HG02938 (cell line): Measurements from ENCODE around the gene ACTR2.

Experiments used
- ATAC-seq: cut with Tn5 transposase; IDR thresholded peaks from one replicate; pipeline ENCODE4 v1.9.1; 2021; ENCODE audit warnings: mild to moderate bottlenecking, moderate library complexity; ENCODE audit not compliant: unreplicated experiment

Gene ACTR2

DNA sequence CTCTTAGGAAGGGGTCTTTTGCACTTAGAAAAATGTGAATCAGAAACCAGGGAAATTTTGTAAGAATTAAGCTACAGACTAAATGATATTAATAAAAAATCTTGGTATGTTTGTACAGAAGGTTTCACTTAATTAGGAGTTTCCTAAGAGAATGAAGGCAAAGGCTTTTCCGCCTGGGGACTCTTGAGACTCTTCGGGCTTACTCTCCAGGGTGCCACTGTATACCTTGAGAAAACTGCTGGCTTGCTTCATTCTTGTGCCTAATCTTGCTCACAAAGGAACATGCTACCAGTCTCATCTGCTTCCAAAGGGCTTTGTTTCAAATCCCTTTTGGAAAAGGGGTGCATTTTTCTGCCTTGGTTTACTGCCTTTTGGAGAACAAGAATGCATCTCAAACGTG is 49.5 kb downstream of the ACTR2 start:
- ATAC-seq = no peak

DNA sequence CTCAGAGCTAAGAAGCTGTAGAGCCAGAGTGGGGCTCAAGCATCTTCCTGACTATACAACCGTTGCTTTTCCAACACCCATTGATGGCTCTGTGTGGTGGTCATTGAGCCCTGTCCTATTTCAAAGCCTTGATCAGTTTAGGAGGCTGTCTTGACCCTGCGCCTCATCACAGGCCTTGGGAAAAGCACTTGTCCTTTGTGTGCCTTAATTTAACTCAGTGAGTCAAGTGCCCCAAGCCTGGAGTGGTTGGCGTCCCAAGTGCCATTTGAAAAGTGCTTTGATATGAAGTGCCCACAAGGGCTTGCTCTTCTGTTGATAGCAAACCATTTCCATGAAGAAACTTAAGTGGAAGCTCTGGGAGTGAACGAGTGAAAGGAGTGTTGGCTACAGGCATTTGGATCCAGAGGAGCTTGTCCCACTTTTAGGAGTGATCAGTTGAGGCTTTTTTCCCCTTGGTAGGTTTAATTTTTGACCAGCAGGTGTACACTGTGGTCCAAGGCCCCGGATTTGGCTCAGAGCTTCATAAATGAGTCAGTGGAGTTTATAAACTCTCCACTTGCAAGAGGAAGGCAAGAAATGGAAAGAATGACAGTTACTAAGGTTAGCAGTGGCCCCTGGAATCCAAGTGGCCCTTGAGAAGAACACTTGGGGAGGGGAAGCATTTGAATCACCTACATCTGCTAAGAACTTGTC is 50.3 kb downstream of the ACTR2 start:
- ATAC-seq = no peak

DNA sequence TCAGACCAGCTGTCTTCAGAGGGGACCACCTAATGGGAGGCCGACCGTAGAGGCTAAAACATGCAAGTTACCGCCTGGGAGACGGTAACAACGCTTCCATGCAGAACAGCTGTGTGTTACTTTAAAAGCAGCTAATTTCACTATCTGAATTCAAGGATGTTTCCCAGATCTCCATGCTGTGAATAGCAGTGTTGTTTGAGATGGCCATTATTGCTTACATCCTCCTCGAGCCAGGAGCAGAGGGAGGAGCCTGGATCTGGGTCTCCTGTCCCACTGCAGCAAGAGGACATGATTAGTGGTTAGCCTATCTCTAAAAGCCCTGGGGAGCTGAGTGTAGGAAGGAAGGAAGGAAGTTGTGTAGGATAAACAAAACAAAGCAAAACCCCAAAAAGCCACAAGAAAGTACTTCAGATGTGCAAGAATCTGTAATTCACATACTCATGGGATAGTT is 50.9 kb downstream of the ACTR2 start:
- no peak for ATAC-seq

DNA sequence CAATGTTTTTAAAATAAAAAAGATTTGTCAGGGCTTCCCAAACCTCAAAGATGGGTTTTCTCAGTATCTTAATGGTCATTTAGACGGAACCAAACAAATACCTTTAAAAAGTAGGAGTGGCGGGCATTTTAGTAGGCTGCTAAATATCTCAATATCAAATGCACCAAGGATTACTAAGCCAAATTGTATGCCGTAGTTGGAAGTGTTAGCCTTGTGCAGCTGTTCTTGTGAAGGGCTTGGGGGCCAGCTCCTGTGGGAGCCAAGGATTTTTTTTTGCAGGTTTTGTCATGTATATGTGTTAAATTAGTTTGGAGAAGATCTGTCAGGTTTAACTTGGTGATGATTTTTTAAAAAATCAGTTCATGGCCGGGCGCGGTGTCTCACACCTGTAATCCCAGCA is 52.1 kb downstream of the ACTR2 start:
- ATAC-seq = no peak

DNA sequence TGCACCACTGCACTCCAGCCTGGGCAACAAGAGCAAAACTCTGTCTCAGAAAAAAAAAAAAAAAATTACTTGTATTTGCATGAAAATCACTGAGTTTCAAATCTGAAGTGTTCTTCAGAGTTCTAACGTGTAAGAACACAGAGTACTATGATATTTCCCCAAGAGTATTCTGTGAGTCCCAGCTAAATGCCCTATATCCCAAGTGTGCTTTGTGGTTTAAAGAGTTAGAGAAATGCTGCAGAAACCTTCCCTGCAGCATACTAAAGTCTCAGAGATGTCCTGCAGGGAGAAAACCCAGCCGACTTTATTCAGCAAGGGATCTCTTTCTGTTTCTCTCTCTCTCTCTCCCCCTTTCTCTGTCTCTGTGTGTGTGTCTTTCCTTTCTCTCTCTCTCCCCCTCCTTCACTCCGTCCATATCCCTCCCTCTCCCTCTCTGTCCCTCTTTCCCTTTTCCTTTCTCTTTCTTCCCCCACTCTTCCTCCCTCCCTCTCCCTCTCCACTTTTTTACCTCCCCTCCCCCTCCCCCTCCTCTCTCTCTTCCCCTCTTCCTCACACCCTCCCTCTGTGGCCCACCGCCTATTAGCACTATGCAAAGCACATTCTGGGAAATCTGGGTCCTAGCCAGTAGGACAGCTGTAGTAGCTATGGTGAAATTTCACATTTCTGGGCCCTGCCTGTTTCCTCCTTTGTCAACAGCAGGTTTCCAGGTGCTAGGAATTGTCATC is 54.2 kb downstream of the ACTR2 start:
- ATAC-seq = no peak

DNA sequence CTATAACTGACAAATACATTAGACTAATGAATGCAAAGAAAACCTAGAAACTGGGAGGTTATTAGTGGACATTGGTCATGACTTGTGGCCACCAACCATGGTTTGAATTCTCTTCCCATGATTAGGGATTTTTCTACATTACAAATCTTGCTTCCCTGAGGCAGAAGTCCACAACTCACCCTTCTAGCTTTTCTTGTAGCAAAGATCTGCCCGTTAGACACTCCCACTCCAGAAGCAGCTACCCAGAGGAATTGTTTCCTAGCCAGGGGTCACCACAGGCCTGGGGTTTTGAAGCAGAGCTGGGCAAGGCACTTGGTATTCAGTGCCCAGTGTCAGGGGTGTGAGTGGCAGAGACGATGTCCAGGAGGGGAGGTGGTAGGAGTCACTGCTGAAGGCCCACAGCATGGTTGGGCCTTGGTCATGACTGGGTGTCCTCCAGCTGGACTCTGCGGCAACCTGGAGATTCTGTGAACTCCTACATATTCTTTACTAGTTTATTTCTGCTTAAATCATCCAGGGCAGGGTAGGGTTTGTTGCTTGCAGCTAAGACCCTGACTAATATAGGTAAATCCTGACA is 54.9 kb downstream of the ACTR2 start:
- no peak for ATAC-seq

DNA sequence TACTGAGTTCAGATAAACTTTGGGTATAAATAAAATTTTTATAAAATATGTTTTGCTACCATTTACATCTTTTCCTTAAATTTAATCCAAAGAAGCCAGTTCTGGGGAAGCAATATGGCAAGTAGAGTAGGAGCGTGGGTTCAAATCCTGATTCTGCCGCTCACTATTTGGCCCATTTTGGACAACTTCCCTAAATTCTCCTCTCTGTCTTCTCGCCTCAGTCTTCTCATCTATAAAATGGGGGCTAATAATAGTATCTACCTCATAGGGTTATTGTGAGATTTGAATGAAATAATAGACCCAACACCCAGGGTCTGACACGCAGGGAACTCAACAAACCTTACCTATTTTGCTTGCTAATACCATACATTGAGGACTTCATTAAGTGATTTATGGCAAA is 59.7 kb downstream of the ACTR2 start:
- no peak for ATAC-seq

DNA sequence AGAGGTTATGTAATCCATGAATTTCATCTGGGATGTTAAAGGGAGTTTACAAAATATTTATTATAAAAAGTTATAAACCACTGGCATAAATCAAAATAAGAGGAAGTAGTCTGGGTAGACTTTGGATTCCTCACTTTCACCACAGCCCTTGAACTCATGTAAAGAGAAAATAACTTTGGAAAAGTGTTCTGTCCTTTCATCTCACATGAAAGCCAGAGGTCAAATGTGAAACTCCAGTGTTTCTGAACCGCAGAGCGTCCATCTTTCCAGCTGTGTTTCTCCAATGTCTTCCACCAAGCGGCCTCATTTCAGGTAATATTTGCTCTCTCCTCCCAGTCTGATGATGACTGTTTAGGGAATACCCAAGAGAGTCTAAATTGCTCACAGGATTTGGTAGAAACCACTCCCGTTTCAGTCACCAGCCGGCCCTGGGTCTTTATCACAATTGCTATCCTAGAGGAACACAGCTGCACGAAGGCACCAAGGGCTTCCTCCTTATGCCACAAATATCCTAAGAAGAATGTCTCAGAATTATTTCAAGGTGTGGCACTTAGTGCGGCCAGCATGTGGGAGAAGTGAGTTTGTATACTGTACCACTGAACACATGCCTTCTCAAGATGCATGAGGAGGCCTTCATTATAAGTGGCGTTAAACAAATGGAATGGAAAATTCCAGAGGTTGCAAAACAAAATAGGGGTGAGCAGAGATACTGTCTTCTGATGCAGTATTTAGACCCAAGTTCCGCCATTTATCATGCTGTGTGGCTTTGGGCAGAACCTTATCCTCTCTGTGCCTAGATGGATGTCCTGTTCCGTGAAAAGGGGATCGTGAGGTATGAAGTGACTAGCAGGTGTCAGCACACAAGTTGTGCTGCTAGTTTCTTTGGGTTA is 63.8 kb downstream of the ACTR2 start:
- ATAC-seq = no peak

DNA sequence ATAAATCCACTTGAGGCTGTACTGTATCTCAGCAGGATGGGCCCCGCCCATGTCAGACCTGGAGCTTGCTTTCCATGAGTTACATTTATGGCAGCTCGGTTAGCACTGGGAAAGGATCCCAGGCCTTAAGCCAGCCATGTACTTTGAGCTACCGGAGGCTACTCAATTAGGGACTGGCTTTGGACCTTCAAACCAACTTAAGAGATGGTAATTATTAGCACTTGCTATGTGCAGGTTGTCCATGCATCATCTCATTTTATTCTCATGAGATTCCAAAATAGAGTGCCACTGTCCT is 64.4 kb downstream of the ACTR2 start:
- no peak for ATAC-seq

DNA sequence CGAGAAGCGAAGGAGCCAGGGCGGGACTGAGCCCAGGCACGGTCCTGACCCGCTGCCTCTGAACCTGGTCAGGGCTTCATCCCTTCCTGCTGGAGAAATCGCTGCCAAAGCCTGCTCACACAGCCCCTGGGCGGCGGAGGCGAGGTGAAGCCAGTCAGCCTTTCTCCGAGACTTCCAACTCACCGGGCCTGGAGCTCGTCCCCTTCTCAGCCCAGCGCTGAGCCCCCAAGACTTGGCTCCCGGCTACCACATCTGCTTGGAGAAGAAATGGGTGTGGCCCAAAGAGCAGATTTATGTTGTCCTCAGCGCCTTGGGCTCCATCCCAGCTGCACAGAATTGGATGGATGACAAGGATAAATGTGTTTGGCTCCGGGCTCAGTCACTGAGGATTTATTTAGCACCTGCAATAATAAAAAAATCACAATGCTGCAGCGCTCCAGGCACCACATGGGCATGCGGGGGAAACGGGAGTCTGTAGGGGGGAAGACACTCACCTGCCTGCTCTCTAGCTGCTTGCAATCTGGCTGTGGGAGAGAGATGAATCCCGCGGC is 64.9 kb downstream of the ACTR2 start:
- no peak for ATAC-seq

DNA sequence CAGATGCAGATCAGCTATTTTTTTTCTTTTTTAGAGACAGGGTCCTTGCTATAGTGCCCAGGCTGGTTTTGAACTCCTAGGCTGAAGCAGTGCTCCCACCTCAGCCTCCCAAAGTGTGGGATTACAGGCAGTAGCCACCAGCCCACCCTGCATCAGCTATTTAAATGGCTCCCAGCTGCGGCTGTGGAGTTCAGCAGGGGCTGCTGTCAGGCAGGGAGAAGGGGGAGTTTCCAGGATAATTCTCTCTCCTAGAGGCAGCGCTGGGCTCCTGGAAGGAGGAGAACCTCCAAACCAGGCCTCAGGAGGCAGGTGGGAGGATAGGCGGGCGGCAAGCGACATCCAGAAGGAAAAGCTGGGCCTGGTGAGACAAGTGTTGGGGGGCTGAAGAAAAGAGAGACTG is 65.7 kb downstream of the ACTR2 start:
- ATAC-seq = no peak

DNA sequence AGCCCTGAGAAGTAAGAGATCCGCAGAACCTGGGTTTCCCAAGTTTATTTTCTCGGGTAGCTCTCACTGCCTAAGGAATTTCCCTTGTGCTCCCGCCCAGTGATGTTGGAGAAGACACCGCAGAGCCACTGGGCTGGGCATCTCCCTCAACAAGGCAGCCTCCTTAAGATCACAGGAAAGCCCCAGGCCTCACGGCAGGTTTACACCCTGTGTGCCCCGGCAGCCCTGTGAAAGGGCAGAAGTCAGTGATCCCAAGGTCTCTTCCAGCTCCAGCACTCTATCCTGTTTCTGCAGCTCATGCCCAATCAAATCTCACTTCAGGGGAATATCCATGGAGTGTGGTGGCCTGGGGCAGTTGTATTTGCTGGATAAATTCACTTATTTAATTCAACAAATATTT is 66.5 kb downstream of the ACTR2 start:
- ATAC-seq = no peak

DNA sequence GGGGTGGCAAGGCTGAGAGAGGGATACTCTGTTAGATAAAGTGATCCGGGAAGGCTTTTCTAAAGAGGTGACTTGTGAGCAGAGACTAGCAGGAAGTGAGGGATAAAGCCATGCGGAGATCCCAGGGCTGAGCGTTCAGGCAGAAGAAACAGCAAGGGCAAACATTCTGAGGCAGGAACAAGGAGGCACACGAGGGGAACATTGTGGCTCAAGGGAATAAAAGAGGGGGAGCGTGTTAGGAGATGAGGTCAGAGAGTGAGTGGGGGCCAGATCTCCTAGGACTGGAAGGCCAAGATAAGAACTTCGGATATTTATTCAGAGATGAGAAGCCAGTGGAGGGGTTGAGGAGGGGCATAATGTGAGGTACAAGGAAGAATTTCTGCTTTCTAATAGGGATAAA is 67.1 kb downstream of the ACTR2 start:
- ATAC-seq = no peak

DNA sequence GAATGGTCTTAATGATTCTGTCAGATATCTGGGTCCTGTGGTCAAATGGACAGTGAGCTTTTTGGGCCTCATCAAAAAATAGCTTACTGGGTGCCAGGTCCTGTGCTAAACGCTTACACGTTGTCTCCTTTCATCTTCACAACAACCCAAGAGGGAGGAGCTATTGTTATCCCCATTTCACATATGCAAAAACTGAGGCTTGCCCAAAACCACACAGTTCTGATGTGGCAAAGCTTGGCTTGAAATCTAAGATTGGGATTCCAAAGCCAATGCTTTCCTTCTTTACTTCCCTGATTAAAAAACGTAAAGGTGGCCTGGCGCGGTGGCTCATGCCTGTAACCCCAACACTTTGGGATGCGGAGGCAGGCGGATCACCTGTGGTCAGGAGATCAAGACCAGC is 69.3 kb downstream of the ACTR2 start:
- ATAC-seq = no peak

DNA sequence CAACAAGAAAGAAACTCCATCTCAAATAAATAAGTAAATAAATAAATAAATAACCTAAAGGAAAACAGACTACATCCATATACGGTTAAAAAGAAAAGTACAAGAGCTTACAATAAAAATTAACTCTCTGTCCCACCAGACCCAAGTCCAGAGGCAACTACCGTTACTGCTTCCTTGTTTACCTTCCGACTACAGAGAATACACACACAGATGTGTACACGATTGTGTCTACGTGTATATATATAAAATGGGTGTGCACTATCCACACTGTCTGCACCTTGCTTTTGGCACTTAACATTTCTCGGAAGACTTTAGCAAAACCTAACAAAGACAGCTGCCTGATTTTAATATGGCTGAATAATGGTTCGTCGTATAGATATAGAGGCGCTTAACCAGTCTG is 69.9 kb downstream of the ACTR2 start:
- ATAC-seq = no peak

DNA sequence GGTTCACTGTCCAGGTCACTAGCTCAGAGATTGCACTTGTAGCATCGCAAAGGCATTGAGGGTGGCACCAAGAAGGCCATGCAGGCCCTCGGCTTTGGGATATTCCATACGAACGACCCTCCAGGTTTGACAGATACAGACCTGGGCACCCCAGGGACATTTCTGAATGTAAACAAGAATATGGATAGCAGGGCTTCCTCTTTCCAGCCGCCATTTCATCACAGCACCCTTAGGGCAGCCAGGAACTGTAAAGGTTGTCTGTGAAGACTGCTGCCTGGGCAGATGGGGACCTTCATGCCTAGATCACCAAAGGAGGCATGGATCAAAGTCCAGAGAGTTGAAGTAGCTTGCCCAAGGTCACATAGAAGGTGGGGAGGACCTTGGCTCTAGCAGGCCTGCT is 70.5 kb downstream of the ACTR2 start:
- ATAC-seq = no peak

DNA sequence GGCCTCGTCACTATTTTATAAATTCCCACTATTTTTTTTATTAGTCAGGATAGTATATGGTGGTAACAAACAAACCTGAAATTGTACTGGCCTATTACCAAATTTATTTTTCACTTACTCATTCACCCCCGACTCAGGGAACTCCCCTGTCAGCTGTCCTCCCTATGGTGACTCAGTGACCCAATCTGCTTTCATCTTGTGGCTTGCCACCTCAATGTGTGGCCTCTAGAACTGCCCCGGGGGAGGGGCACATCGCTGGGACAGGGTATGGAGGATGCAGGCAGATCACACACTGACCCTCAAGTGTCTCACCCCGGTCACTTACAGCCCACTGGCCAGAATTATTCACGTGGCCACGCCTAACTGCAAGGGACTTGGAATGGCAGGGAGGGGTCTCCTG is 71.6 kb downstream of the ACTR2 start:
- no peak for ATAC-seq

DNA sequence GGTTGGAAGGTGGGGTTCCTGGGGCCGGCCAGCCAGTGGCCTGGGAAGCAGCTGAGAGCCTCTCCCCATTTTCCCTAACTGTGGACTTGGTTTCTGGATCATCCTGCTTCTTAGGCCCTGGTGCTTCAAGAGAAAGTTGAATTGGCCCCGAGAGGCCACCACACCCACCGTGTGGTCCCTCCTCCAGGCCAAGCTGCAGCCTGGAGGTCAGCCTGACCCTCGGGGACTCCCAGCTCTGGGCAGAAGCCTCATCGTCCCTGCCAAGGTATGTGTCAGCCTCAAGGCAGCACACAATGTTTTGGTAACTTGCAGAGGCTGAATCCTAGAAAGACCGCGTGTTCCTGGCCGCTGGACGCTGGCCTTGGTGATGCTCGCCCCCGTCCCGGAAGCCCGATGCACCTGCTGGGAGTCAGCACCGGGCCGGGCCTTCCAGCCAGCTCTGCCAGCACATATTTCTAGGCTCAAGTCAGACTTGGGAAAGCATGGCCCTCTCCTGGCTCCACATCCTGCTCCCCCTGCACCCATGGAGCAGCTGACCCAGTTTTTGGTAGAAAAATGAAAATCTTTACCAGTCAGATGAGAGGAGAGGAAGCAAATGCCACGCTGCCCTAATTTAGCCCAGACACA is 72.6 kb downstream of the ACTR2 start:
- ATAC-seq = no peak

DNA sequence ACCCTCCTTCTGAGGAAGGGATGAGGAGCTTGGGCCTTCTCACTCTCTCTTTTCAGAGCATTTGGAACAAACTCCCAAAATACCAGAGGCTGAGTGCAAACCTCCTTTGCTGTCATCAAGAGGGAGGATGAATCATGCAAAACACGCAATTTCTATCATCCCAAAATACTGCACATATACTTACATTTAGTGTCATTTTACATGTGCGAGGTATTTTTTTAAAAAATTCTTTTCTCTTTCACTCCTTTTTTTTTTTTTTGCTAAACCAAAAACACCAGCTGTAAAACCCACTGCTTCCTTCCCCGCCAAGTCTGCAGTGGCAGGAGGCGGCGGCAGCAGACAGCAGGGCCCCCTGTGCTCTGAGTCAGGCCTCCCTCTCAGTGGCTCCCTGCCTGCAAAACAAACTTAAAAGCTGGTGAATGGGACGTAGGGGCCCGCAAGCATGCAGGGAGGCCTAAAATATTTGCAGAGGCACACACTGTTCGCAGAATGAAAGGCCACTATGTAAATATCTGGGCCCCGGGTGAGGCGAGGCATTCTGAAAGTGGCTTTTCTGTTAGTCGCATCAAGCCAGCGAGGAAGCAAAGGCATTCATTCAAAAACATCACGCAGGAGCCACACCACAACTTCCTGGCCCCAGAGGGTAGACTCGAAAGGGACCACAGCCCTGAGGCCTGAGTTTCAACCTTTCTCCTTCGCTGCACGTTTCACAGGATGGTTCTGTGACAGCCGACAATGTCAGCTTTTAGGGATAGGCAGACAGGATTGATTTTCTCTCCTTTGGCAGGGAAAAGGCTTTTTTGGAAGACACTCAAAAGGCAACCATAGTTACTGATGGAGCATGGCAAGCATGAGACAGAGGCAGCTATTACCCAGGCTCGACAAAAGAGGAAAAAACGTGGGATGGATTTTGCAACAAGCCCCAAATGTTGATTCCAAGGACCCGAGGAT is 73.4 kb downstream of the ACTR2 start:
- peak; percentile 92 for ATAC-seq

DNA sequence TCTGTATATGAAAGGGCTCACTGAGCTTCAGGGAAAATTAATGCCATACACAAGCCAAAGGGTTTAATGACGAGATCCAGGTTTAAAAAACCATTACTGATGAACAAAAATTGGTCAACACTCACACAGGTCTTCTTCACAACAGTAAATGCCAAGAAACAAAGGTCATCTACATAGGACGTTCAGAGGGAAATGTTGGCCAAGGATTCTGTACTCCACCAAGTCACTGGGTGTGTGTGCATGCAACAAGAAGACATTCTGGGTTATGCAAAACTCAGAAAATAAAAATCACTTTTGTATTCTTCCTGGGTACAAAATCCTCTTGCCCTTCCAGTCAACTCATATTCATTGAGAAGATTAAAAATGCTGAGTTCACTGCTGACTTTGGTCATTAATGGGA is 78.3 kb downstream of the ACTR2 start:
- no peak for ATAC-seq
